Left kidney (tissue), 8 donors: Measurements from ENCODE around the gene ZNF772. TPM values are rescaled to one million over a fixed set of nuclear protein-coding genes. Genes with fewer than 3 reads are reported as not detected.
"Not testable (repeated sequence)": the region's sequence is repeated elsewhere in the genome, so short reads cannot be mapped to it uniquely, and the experiment has no call there.

Experiments used
- DNase-seq: peaks from one replicate; pipeline ENCODE4 v3.0.0-alpha.2; 2013
- long read RNA-seq, 8 donors: transcript quantifications; one replicate each; lab custom pipeline, GENCODE V29; 2026
- polyA plus RNA-seq: library from polyadenylated mRNA; unstranded; fragments of 120-200 nt; gene quantifications from one replicate; pipeline ENCODE4 v1.2.1, GENCODE V29; 2013; ENCODE audit not compliant: insufficient read length

The ZNF772 gene
- polyA plus RNA-seq: 27.2 TPM
- long read RNA-seq, donor 1, full-length matches to known transcripts: 5 of 5 reads
- long read RNA-seq, donor 1, partial matches to known transcripts: 0 of 5 reads
- long read RNA-seq, donor 1, other reads (novel, unspliced or antisense): 0 of 5 reads
- long read RNA-seq, donor 2, full-length matches to known transcripts: 7 of 7 reads
- long read RNA-seq, donor 2, partial matches to known transcripts: 0 of 7 reads
- long read RNA-seq, donor 2, other reads (novel, unspliced or antisense): 0 of 7 reads
- long read RNA-seq, donor 3, full-length matches to known transcripts: 7 of 7 reads
- long read RNA-seq, donor 3, partial matches to known transcripts: 0 of 7 reads
- long read RNA-seq, donor 3, other reads (novel, unspliced or antisense): 0 of 7 reads
- long read RNA-seq, donor 4: 0 reads
- long read RNA-seq, donor 5, partial matches to known transcripts: 0 of 5 reads
- long read RNA-seq, donor 5, other reads (novel, unspliced or antisense): 0 of 5 reads
- long read RNA-seq, donor 6: 0 reads
- long read RNA-seq, donor 7, partial matches to known transcripts: 0 of 4 reads
- long read RNA-seq, donor 7, other reads (novel, unspliced or antisense): 0 of 4 reads
- long read RNA-seq, donor 8, full-length matches to known transcripts: 1 of 1 reads
- long read RNA-seq, donor 8, partial matches to known transcripts: 0 of 1 reads
- long read RNA-seq, donor 8, other reads (novel, unspliced or antisense): 0 of 1 reads

GRCh38 chr19:57477191-57478008, at the start of gene ZNF772:
ZNF772 (minus strand) TSS chr19:57477566; CDS start chr19:57477309, 257 bp downstream.
- DNase-seq: peak; percentile 95

DNA sequence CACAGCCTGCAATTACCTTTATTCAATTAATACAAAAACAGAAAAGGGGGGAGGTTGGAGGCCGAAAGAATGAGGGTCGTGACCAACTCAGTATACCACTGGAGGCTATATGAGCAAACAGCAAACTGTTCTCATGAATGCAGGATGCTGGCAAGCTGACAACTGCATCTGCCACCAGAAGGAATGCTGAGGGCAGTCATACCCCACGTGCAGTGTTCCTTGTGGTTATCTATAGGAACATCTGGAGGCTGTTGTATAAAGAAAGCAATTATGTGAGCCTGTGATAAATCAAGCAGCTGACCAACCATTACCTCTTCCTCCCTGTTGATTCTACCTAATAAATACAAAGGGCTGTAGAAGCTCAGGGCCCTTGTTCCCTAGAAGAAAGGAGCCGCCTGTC, 40.7 kb upstream of the ZNF772 start:
- not testable (repeated sequence) for DNase-seq

- no peak for DNase-seq
Observed at GRCh38 chr19:57515255-57515654, 37.9 kb upstream of the ZNF772 start.

- DNase-seq: no peak
Observed at GRCh38 chr19:57512845-57513244, 35.5 kb upstream of the ZNF772 start.

DNA sequence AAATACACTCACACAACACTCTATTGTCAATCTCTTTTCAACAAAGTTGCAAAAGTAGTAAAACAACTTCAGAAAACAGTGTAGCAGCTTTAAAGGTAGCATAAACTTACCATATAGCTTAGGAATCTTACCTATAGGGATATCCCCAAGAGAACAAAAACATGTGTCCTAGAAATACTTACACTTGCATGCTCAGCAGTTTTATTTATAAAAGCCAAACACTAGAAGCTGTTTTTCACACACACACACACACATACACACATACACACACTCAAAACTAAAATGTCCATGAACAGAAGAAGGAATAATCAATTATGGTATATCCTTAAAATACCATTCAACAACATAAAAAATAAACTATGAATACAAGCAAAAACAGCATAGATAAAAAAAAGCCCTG, 34.1 kb upstream of the ZNF772 start:
- DNase-seq: no peak

DNA sequence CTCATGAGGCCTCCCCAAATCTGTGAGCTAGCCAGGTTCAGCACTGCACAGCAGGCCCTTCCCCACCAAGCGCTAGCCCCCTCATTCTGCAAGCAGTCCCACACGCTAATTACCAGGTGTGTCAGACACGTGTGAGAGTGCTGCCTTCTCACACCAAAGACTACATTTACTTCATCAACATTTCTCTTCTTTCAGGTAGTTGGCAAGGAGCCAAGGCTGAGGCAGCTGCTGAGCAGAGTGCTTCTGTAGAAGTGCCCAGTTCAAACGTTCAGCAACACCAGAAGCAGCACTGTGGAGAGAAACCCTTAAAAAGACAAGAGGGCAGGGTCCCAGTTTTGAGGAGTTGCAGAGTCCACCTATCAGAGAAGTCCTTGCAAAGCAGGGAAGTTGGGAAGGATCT, 28.8 kb upstream of the ZNF772 start:
- DNase-seq: no peak

- not testable (repeated sequence) for DNase-seq
Observed at GRCh38 chr19:57500400-57500799, 23.0 kb upstream of the ZNF772 start.

DNA sequence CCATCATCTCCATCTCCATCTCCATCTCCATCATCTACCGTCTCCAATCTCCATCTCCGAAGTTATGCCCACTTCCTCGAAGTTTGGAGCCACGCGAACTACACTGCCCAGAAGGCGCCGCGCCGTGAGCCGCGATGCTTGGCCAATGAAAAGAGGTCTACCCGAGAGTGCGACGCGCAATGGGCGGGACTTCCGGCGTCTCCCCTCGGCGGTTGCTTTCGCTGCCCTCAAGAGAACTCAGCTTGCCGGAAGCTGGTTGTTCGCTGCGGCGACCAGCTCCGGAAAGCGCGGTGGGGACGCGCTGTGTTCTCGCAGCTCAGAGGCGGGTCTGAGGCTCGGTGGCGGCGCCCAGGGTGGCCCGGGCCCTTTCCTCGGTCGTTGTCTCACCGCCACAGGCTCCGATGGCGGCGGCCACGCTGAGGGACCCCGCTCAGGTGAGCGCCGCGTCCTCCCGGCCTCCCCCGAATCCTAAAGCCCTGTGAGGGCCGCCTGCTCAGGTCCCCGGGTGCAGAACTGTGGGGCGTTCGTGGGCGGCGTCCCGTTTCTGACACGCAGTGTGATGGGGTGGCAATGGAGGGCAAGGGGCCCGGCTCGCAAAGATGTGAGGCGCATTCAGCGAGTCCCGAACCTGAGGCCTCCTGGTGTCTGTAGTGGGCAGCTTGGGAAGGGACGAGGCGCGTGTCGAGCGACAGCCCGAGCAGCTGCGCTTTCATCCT, 22.5 kb upstream of the ZNF772 start, which contains the start of gene ZNF773:
ZNF773 (plus strand) TSS at position 259 of the 716 bp plus-strand sequence; CDS start at position 402, 143 bp downstream.
- DNase-seq: peak; percentile 93

GRCh38 chr19:57499332-57499679, 21.9 kb upstream of the ZNF772 start:
- not testable (repeated sequence) for DNase-seq

DNA sequence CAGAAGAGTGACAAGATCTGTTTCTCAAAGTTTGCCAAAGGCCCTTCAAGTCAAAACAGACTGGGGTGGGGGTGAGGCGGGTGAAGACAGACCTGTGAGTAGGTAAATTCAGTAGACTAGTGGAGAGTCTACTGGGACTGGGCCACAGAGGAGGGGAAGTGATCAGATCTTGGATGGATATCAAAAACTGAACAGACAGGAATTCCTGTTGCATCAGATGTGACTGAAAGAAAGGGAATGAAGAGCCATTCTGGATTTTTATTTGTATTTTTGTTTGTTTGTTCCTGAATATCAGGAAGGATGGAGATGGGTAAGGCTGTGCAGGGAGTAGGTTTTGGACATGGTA, 10.9 kb upstream of the ZNF772 start:
- DNase-seq: not testable (repeated sequence)

GRCh38 chr19:57487477-57488298, 10.3 kb upstream of the ZNF772 start, which contains the start of gene ZNF419:
ZNF419 (plus strand) TSS chr19:57487750; CDS start chr19:57487951, 201 bp downstream.
- DNase-seq: peak; percentile 91

DNA sequence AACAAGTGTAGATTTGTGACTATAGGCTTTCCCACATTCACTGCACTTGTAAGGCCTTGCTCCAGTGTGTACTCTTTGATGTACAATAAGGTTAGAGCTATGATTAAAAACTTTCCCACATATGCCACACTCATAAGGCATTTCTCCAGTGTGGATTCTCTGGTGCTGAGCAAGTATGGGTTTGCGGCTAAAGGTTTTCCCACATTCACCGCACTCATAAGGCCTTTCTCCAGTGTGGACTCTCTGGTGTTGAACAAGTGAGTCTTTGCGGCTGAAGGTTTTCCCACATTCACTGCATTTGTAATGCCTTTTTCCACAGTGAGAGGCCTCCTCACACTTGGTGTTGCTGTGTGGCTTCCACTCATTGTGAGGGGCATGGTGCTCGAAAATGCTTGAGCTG, 3.7 kb downstream of the ZNF772 start:
- no peak for DNase-seq

- no peak for DNase-seq
Observed at GRCh38 chr19:57466489-57466888, 10.9 kb downstream of the ZNF772 start.

DNA sequence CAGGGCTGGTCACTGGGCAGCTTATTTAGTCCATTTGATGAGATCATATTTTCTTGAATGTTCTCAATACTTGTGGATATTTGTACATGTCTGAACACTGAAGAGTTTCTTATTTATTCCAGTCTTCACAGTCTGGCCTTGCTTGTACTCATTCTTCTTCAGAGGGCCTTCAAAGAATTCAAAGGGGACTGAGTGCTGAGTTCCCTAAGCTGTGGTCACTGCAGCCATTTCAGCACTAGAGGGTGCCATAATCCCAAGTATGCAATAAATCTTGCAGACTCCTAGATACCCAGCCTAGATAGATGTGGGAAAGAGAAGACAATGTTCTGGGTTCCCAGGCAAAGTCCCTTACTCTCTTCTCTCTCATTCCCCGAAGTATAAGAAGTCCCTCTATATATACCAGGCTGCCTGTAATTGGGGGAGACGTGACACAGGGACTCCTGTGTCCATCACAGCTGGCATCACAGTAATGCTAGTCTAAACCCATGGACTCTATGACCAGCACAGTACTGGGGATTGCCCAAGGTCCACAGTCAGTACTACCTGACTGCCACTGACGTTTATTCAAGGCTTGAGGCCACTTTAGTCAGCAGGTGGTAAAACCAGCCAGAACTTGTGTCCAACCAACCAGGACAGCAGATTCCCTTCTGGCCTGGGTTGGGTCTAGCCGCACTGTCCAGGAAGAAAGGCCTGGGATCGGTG, 11.5 kb downstream of the ZNF772 start:
- no peak for DNase-seq

DNA sequence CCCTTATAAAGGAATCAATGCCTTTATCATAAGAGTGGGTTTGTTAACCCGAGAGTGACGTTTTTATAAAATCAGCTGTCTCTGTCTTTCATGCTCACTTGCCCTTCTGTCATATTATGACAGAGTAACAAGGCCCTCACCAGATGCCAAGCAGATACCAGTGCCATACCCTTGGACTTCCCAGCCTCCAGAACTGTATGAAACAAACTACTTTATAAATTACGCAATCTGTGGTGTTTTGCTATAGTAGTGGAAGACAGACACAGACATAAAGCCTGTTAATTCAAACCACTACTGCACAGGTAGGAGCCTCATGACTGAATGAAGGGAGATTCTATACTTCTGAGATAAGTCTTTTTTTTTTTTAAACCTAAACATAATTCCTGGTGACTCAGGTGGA, 25.1 kb downstream of the ZNF772 start:
- DNase-seq: no peak

GRCh38 chr19:57443121-57443696, 34.2 kb downstream of the ZNF772 start:
- no peak for DNase-seq

- DNase-seq: no peak
Observed at GRCh38 chr19:57441979-57442752, 35.2 kb downstream of the ZNF772 start.

- no peak for DNase-seq
Observed at GRCh38 chr19:57438925-57439324, 38.4 kb downstream of the ZNF772 start.

DNA sequence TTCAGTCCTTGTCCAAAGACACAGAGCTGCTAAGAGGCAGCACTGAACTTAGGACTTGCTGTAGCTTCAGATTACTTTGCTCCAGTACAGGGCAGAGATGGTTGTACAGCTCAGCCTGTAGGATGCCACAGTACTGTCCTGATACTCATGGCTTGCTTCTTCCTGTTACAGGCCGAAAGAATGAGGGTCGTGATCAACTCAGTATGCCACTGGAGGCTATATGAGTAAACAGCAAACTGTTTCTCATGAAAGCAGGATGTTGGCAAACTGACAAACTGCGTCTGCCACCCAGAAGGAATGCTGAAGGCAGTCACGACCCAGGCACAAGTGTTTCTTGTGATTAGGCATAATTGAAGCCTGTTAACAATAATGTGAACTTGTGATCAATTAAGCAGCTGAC, 39.4 kb downstream of the ZNF772 start:
- DNase-seq: no peak
